SK-MEL-5 (cell line): ENCODE measurements around the gene CRADD. TPM values are rescaled to one million over a fixed set of nuclear protein-coding genes. Genes with fewer than 3 reads are reported as not detected.
"Not testable (repeated sequence)": the region's sequence is repeated elsewhere in the genome, so short reads cannot be mapped to it uniquely, and the experiment has no call there.

ENCODE experiments used
- DNase-seq: peaks from one replicate; pipeline ENCODE4 v3.0.0-alpha.2; 2016; ENCODE audit warnings: low read depth, low spot score
- in situ Hi-C: cut with HindIII; loops from 2 replicates; pipeline ENCODE4 v1.10.0; 2016; ENCODE audit warnings: low sequenced_read_pairs, high pct_unique_total_duplicates, low pct_unique_long_range_greater_than_20kb
- total RNA-seq: library from RNA; depleted of rRNA; stranded (reverse); fragments of >200 nt; shearing (Covaris generic); gene quantifications from 2 replicates; pipeline ENCODE4 v1.2.3, GENCODE V29; 2014

CRADD gene
- total RNA-seq, 1 experiment from 2014 or later: 24.4 TPM

DNA sequence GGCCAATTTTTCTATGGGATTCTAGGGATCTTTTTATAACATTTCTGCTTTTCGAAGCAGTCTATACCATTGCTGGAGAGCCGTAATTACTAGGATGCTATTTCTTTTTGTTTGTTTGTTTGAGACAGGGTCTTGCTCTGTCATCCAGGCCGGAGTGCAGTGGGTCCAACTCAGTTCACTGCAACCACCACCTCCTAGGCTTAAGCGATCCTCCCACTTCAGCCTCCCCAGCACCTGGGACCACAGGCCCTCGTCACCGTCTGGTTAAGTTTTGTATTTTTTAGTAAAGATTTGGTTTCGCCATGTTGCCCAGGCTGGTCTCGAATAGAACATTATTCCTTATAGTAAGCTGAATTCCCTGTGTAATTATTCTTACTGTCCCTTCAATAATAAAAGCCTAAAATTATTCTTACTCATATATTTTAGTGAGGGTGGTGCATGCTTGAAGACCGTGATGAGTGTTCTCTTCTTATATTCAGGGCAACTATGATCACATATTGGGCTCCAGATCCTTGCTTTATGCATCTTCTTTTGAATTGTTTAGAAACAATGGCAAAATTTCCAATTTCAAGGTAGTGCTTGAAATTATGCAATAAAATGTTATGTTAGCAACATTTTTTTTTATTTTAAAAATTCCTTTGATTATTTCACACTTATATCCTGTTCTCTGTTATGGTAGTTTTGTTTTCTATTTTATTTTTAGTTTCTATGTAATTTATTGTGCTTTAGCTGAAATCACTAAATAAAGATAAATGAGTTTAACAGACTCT is 66.2 kb downstream of the CRADD start:
- in situ Hi-C loops: no loop called here
- no peak for DNase-seq

DNA sequence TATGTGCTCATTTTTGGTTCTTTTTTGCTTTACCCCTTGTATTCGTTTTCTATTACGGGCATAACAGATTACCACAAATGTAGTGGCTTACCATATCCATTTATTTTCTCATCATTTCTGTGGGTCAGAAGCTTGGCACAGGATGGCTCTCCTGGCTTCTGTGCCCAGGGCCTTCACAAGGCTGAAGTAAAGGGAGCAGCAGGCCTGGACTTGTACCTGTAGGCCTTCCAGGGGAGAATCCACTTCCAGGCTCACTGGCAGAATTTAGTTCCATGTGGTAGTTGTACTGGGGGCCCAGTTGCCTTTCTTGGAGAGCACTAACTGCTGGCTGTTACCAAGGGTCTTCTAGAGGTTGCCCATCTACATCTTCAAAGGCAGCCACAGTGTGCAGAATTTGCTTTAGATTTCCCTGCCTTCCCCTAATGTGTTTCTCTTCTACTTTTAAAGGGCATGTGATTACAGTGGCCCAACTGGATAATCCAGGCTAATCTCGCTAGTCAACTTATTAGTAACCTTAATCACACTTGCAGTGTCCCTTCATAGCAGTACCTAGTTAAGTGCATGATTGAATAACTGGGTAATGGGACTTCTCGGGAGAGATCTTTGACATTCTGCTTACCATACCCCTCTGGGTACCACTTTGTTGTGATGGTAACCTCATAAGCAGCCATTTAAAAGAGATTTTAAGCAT is 67.0 kb downstream of the CRADD start:
- DNase-seq: no peak
- in situ Hi-C loops: no loop called here

DNA sequence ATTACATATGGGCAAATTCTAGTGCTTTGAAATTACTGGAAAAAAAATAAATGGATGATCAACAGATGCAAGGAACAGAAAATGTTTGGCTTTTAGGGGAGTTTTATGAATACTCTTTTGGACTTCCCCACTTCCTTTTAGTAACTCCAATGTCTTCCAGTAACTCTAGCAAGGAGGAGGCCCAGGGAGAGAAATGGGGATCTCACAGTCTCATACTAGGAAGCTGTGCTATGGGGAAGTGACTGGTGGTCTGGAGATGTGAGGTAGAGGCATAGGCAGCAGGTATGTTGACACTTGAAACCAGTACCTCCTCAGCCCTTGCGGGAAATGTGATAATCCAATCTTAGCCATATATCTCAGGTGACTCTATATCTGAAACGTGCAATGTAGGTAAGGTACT is 68.1 kb downstream of the CRADD start:
- DNase-seq: no peak
- in situ Hi-C loops: no loop called here

DNA sequence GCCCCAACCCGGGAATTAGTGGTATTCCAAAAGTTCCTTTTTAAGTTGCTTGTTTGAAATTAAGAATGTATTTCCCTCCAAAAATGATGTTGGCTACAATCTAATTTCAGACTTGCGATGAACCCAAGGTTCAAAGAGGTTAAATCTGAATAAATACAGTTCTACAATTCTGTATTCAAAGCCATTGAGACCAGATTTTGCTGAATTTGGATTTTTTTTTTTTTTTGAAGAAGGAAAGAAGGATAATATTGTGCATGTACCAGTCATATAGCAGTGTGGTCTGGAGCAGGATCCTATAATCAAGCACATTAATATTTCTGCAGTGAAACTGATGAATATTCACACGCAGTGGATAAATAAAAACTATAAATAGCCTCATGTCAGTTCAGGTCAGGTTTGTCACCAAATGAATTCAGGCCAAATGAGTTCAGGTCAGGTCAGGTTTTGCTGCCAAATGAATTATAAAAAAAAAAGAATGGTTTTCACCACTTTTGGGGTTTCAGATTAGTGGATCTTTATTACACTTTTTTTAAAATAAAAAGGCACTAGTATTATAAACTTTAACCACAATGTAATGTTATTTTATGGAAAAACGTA is 69.5 kb downstream of the CRADD start:
- DNase-seq: no peak
- in situ Hi-C loops: no loop called here

DNA sequence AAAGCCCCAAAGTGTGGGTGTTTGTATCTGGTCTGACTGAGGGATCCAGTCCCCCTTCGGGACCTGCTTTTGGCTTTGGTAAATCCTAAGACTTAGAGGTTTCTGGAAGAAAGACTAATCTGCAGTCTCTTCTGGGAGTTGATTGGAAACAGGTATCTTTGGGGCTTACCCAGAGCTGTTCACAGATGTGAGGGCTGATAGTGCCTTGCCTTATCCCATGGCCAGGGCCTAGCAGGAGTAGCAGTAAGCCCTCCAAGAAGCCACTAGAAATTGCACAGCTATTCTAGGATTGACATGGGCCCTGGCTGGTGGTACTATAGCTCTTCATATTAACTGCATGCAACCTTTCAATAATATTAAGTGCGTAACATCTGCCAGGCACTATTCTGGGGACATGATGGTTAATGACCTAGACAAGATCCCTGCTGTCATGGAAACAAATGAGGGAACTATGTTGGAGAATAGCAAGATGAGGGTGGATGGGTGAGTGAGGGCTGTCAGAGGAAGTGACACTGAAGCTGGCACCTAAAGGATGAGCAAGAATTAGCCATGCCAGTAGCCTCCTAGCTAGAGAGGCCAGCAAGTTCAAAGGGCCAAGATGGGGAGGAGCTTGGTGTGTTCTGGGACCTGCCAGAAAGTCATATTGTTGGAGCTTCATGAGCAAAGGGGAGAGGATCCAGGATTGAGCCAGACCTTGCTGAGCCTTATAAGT is 71.7 kb downstream of the CRADD start:
- no peak for DNase-seq
- in situ Hi-C loops: no loop called here

DNA sequence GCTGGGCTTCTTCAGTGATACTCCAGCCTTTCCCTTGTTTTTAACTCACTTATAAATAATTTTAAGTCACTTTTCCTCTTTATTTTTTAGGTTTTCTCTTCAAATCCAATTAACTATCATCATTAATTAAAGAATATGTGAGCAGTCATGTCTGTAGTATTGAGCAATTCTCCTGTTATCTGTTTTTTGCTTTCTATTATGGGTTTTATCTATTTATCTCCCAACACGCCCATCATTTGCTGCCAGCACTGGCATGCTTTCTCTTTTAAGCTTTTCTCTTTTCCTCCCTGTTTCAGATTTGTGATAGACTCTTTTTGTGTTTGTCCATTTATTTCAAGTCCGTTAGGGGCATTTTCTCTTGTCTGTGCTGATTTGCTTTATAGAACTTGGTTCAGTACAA is 72.3 kb downstream of the CRADD start:
- in situ Hi-C loops: no loop called here
- no peak for DNase-seq

DNA sequence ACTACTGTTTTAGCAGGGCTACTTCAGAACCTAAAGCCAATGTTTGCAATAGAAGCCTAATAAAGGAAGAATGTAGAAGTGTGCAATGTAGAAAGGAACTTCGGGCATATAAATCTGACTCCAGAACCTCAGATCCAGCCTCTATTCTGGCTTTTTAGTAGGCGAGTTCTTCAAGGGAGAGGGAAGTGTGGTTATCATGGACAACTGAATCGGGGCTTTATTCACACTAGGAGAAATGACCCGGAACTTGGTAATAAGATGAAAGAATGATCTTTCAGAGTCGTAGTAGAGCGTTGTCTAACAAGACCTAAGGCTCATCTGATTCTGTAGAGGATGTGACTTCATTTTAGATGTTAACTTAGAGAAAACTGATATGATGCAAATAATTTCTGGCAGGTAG is 72.9 kb downstream of the CRADD start:
- in situ Hi-C loops: no loop called here
- DNase-seq: peak; percentile 54

DNA sequence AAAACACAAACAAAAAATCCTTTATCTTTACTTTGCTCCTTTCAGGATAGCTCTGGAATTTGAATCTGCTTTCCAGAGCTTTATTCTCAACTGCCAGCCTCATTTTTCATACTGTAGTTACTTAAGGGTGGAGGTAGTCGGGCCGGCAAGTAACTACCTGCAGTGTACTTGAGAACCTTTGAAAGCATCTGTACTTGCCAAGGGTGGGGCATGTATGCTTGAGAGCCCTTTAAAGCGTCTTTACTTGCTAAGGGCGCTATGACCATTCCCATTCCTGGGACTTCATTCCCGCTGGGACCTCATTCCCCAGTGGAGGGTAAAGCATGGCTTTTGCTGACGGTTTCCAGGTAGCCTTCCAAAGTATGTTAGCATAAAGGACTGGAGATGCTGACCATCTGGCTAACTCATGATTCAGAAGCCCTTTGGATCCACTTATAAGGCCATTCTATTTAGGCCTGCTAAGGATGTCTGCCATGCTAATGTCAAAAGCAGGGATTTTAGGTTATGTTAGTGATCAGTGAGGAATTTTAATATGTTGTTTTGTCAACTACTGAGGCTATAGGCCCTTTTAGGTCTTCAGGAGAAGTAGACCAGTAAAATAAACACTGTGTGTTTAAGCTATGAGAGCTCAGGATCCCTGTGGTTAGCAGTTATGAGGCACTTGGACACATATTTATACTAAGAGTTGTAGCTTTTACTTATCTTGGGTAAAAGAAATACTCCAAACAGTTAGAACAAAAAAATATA is 74.9 kb downstream of the CRADD start:
- no peak for DNase-seq
- in situ Hi-C loops: no loop called here

DNA sequence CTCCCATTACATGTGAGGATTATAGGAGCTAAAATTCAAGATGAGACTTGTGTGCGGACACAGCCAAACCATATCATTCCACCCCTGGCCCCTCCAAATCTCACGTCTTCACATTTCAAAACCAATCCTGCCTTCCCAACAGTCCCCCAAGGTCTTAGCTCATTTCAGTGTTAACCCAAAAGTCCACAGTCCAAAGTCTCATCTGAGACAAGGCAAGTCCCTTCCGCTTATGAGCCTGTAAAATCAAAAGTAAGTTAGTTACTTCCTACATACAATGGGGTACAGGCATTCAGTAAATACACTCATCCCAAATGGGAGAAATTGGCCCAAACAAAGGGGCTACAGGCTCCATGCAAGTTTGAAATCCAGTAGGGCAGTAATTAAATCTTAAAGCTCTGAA is 76.1 kb downstream of the CRADD start:
- in situ Hi-C loops: no loop called here
- no peak for DNase-seq

DNA sequence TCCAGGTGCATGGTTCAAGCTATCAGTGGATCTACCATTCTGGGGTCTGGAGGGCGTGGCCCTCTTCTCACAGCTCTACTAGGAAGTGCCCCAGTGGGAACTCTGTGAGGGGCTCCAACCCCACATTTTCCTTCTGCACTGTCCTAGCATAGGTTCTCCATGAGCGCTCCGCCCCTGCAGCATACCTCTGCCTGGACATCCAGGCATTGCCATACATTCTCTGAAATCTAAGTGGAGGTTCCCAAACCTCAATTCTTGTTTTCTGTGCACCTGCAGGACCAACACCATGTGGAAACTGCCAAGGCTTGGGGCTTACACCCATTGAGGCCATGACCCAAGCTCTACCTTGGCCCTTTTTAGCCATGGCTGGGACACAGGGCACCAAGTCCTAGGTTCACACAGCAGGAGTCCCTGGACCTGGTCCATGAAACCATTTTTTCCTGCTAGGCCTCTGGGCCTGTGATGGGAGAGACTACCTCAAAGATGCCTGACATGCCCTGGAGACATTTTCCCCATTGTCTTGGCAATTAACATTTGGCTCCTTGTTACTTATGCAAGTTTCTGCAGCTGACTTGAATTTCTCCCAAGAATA is 76.8 kb downstream of the CRADD start:
- DNase-seq: no peak
- in situ Hi-C loops: no loop called here

DNA sequence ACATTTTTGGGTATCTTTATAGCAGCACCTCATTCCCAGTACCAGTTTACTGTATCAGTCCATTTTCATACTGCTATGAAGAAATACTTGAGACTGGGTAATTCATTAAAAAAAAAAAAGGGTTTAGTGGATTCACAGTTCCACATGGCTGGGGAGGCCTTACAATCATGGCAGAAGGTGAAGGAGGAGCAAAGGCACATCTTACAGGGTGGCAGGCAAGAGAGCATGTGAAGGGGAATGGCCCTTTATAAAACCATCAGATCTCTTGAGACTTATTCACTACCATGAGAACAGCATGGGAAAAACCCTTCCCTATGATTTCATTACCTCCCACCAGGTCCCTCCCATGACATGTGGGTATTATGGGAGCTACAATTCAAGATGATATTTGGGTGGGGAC is 77.7 kb downstream of the CRADD start:
- in situ Hi-C loops, DNase-seq: not testable (repeated sequence)

DNA sequence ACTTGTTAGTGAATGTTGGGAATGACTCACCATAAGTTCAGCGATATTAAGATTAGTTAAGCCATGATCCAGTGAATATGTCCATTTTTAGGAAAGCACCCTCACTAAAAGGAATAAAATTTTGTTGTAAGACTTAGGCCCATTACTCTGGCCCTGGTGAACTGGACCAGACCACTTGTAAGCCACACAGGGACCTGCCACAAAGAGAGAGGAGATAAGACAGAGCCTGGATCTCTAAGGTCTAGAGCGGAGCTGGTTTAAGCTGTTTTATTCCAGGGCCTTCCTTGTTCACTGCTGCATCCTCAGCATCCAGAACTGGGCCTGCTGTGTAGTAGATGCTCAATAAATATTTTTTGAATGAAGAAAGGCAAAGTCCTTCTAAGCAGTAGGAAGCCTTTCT is 79.1 kb downstream of the CRADD start:
- in situ Hi-C loops: no loop called here
- DNase-seq: no peak

DNA sequence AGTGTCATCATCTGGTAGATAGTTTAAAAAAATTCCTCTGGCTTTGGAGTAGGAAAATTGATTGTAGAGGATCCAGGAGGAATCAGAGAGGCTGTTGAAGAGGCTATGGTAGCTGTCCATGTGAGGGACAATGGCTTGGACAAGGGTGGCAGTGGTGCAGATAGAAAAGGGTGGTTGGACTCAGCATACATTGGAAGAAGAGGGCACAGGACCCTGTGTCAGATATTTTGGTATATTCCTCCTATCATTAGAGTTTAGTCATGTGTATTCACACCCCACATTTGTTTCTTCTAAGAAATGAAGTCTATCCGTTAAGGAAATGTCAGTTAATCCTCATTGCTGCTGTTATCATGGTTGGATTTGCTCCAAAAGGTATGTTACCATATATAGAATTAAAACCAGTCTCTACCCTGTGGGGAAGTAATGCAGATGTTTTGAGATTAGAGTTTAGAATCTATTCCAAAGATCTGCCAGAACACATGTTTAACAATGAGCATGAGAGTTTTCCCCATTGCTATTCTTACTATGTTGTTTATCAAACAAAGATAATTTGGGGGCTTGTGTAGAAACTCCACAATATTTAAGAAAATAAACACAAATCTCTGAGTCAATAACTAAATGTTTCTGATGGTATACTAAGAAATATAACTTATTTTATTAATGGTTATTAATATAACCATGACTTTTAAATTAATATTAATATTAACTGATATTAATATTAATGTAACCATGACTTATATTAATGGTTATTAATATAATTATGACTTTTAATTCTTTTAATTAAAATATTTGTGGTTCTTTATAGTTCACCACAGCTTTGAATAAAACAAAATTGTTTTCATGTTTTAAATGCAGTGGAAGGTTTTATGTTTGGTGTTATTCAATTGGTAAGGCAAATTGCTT is 80.9 kb downstream of the CRADD start:
- DNase-seq: no peak
- in situ Hi-C loops: no loop called here

DNA sequence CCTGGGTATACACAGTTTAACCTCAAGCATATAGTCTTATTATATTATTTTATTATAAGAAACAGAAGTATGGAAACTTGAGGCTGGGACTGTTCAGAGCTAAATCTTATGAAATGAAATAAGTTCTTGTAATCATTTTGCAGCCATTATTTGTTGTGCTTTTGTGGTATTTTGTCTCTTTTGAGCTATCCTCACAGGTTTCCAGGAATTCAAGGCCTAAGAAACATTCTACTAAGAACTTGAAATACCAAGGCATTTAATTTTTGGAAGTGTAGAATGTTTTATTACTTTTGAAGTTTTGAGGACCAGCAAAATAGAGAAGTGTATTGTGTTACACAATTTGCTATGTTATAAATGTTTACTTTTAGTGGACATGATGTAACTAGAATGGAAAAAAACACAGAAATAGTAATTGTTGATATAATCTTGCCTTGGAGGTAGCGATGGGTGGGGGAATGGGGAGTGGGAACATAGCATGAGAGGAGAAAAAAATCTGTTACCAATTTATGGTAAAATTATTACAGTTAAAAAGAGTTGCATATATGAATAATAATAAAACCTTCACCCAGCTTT is 81.7 kb downstream of the CRADD start:
- in situ Hi-C loops: no loop called here
- DNase-seq: no peak

DNA sequence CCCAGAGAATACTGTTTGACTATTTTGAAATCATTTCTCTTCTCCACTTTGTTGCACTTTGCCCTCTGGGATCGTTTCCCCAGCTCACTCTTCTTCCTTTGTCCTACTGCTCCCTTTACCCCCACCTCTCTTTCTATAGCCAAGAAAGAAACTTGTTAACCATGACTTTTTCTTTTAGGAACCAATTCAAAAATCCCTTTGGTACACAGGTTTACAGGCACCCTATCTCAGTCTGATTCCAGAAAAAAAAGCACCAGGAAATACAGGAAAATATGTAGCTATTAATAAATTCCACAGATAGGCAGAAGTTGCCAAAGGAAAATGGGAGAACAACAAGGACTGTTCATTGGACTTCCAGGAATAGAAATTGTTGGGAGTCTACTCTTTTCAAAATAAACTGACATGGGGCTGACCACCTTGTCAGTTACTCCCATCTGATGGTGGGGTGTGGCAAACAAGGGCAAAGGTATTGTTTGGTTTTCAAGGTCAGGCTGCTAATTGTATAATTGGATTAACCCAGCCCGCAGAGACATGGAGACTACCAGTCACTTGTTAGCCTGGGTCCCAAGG is 82.4 kb downstream of the CRADD start:
- in situ Hi-C loops: no loop called here
- DNase-seq: no peak
